ENCODE results near the gene FBXL3.

FBXL3 gene

GRCh38 chr13:77026861-77027621 is at the start of gene FBXL3:
Gene FBXL3, minus strand, starts transcription at chr13:77027159. Its CDS starts 5,299 bp downstream, at chr13:77021860.
- peaks cover 3% of the 10 kb centered on the region for H3K36me3 ChIP-seq (ENCODE audit: insufficient read depth, low read length)
- peak within 1 kb of the TSS; percentile 80 for H2AFZ ChIP-seq (ENCODE audit: low read depth, low read length)
- no peaks in the 10 kb centered on the region for H3K27me3 ChIP-seq (ENCODE audit: insufficient read depth, low read length)
- H3K4me1 ChIP-seq (ENCODE audit: insufficient read depth, low read length), result peaks cover 34% of the 10 kb centered on the region
- H3K9me3 ChIP-seq (ENCODE audit: low read length), result no peaks in the 10 kb centered on the region
- peak within 1 kb of the TSS; percentile 69 for H3K4me3 ChIP-seq (ENCODE audit: low read length)

GRCh38 chr13:77067519-77067918 is 40.6 kb upstream of the FBXL3 start:
- Histone ChIP-seq H3K27me3 (ENCODE audit: insufficient read depth, low read length) (no peaks in the 10 kb centered on the region), H3K36me3 (ENCODE audit: insufficient read depth, low read length) (peaks cover 51% of the 10 kb centered on the region)

GRCh38 chr13:77065461-77066147 is 38.6 kb upstream of the FBXL3 start:
- H3K36me3 ChIP-seq (ENCODE audit: insufficient read depth, low read length), result peaks cover 61% of the 10 kb centered on the region
- no peak overlapping the region for H2AFZ ChIP-seq (ENCODE audit: low read depth, low read length)
- no peak overlapping the region for H3K4me3 ChIP-seq (ENCODE audit: low read length)
- no peaks in the 10 kb centered on the region for H3K4me1 ChIP-seq (ENCODE audit: insufficient read depth, low read length)
- H3K27me3 ChIP-seq (ENCODE audit: insufficient read depth, low read length), result no peaks in the 10 kb centered on the region
- no peaks in the 10 kb centered on the region for H3K9me3 ChIP-seq (ENCODE audit: low read length)

More at GRCh38 chr13:77067519-77067918, 40.6 kb upstream of the FBXL3 start:
- Histone ChIP-seq H2AFZ (ENCODE audit: low read depth, low read length) (no peak overlapping the region), H3K4me3 (ENCODE audit: low read length) (no peak overlapping the region), H3K9me3 (ENCODE audit: low read length) (no peaks in the 10 kb centered on the region), H3K4me1 (ENCODE audit: insufficient read depth, low read length) (no peaks in the 10 kb centered on the region)

- Histone ChIP-seq H3K36me3 (ENCODE audit: insufficient read depth, low read length) (peaks cover 43% of the 10 kb centered on the region), H3K9me3 (ENCODE audit: low read length) (no peaks in the 10 kb centered on the region), H3K4me3 (ENCODE audit: low read length) (no peak overlapping the region), H3K27me3 (ENCODE audit: insufficient read depth, low read length) (no peaks in the 10 kb centered on the region), H2AFZ (ENCODE audit: low read depth, low read length) (no peak overlapping the region), H3K4me1 (ENCODE audit: insufficient read depth, low read length) (no peaks in the 10 kb centered on the region)
Observed at GRCh38 chr13:77062097-77062496, 35.1 kb upstream of the FBXL3 start.

- H3K4me1 ChIP-seq (ENCODE audit: insufficient read depth, low read length), result no peaks in the 10 kb centered on the region
- no peaks in the 10 kb centered on the region for H3K9me3 ChIP-seq (ENCODE audit: low read length)
- H3K27me3 ChIP-seq (ENCODE audit: insufficient read depth, low read length), result no peaks in the 10 kb centered on the region
- peaks cover 46% of the 10 kb centered on the region for H3K36me3 ChIP-seq (ENCODE audit: insufficient read depth, low read length)
- H3K4me3 ChIP-seq (ENCODE audit: low read length), result no peak overlapping the region
- no peak overlapping the region for H2AFZ ChIP-seq (ENCODE audit: low read depth, low read length)
Observed at GRCh38 chr13:77061362-77061761, 34.4 kb upstream of the FBXL3 start.

GRCh38 chr13:77056886-77057285 is 29.9 kb upstream of the FBXL3 start:
- H2AFZ ChIP-seq (ENCODE audit: low read depth, low read length), result no peak overlapping the region
- H3K36me3 ChIP-seq (ENCODE audit: insufficient read depth, low read length), result peaks cover 47% of the 10 kb centered on the region
- H3K9me3 ChIP-seq (ENCODE audit: low read length), result no peaks in the 10 kb centered on the region
- no peak overlapping the region for H3K4me3 ChIP-seq (ENCODE audit: low read length)
- no peaks in the 10 kb centered on the region for H3K4me1 ChIP-seq (ENCODE audit: insufficient read depth, low read length)
- H3K27me3 ChIP-seq (ENCODE audit: insufficient read depth, low read length), result no peaks in the 10 kb centered on the region

- Histone ChIP-seq H2AFZ (ENCODE audit: low read depth, low read length) (no peak overlapping the region), H3K4me3 (ENCODE audit: low read length) (no peak overlapping the region), H3K27me3 (ENCODE audit: insufficient read depth, low read length) (no peaks in the 10 kb centered on the region), H3K4me1 (ENCODE audit: insufficient read depth, low read length) (no peaks in the 10 kb centered on the region), H3K9me3 (ENCODE audit: low read length) (no peaks in the 10 kb centered on the region), H3K36me3 (ENCODE audit: insufficient read depth, low read length) (peaks cover 46% of the 10 kb centered on the region)
Observed at GRCh38 chr13:77056382-77056781, 29.4 kb upstream of the FBXL3 start.

- Histone ChIP-seq H3K27me3 (ENCODE audit: insufficient read depth, low read length) (no peaks in the 10 kb centered on the region), H3K9me3 (ENCODE audit: low read length) (peaks cover under 1% of the 10 kb centered on the region), H3K4me3 (ENCODE audit: low read length) (no peak overlapping the region), H2AFZ (ENCODE audit: low read depth, low read length) (no peak overlapping the region), H3K36me3 (ENCODE audit: insufficient read depth, low read length) (peaks cover 48% of the 10 kb centered on the region), H3K4me1 (ENCODE audit: insufficient read depth, low read length) (no peaks in the 10 kb centered on the region)
Observed at GRCh38 chr13:77055158-77055557, 28.2 kb upstream of the FBXL3 start.

- Histone ChIP-seq H3K4me3 (ENCODE audit: low read length) (no peak overlapping the region), H3K9me3 (ENCODE audit: low read length) (peaks cover 2% of the 10 kb centered on the region), H3K4me1 (ENCODE audit: insufficient read depth, low read length) (peaks cover 3% of the 10 kb centered on the region), H3K27me3 (ENCODE audit: insufficient read depth, low read length) (no peaks in the 10 kb centered on the region), H3K36me3 (ENCODE audit: insufficient read depth, low read length) (peaks cover 52% of the 10 kb centered on the region), H2AFZ (ENCODE audit: low read depth, low read length) (no peak overlapping the region)
Observed at GRCh38 chr13:77053192-77053591, 26.2 kb upstream of the FBXL3 start.

- H3K4me1 ChIP-seq (ENCODE audit: insufficient read depth, low read length), result peaks cover 3% of the 10 kb centered on the region
- H3K9me3 ChIP-seq (ENCODE audit: low read length), result peaks cover 5% of the 10 kb centered on the region
- no peaks in the 10 kb centered on the region for H3K27me3 ChIP-seq (ENCODE audit: insufficient read depth, low read length)
- no peak overlapping the region for H3K4me3 ChIP-seq (ENCODE audit: low read length)
- peaks cover 34% of the 10 kb centered on the region for H3K36me3 ChIP-seq (ENCODE audit: insufficient read depth, low read length)
- no peak overlapping the region for H2AFZ ChIP-seq (ENCODE audit: low read depth, low read length)
Observed at GRCh38 chr13:77048681-77049080, 21.7 kb upstream of the FBXL3 start.

- Histone ChIP-seq H3K36me3 (ENCODE audit: insufficient read depth, low read length) (peaks cover 29% of the 10 kb centered on the region), H3K4me3 (ENCODE audit: low read length) (no peak overlapping the region), H2AFZ (ENCODE audit: low read depth, low read length) (no peak overlapping the region), H3K4me1 (ENCODE audit: insufficient read depth, low read length) (peaks cover 3% of the 10 kb centered on the region), H3K9me3 (ENCODE audit: low read length) (peaks cover 5% of the 10 kb centered on the region), H3K27me3 (ENCODE audit: insufficient read depth, low read length) (no peaks in the 10 kb centered on the region)
Observed at GRCh38 chr13:77047649-77048343, 20.8 kb upstream of the FBXL3 start.

- no peak overlapping the region for H3K4me3 ChIP-seq (ENCODE audit: low read length)
- H2AFZ ChIP-seq (ENCODE audit: low read depth, low read length), result no peak overlapping the region
- no peaks in the 10 kb centered on the region for H3K27me3 ChIP-seq (ENCODE audit: insufficient read depth, low read length)
- peaks cover 15% of the 10 kb centered on the region for H3K36me3 ChIP-seq (ENCODE audit: insufficient read depth, low read length)
- H3K4me1 ChIP-seq (ENCODE audit: insufficient read depth, low read length), result no peaks in the 10 kb centered on the region
- H3K9me3 ChIP-seq (ENCODE audit: low read length), result no peaks in the 10 kb centered on the region
Observed at GRCh38 chr13:77042566-77043177, 15.7 kb upstream of the FBXL3 start.

- Histone ChIP-seq H3K9me3 (ENCODE audit: low read length) (no peaks in the 10 kb centered on the region), H3K36me3 (ENCODE audit: insufficient read depth, low read length) (peaks cover 12% of the 10 kb centered on the region), H3K27me3 (ENCODE audit: insufficient read depth, low read length) (no peaks in the 10 kb centered on the region), H3K4me3 (ENCODE audit: low read length) (no peak overlapping the region), H2AFZ (ENCODE audit: low read depth, low read length) (no peak overlapping the region), H3K4me1 (ENCODE audit: insufficient read depth, low read length) (no peaks in the 10 kb centered on the region)
Observed at GRCh38 chr13:77040835-77041234, 13.9 kb upstream of the FBXL3 start.
